Measurements from ENCODE around the gene RXFP2.

The RXFP2 gene

DNA sequence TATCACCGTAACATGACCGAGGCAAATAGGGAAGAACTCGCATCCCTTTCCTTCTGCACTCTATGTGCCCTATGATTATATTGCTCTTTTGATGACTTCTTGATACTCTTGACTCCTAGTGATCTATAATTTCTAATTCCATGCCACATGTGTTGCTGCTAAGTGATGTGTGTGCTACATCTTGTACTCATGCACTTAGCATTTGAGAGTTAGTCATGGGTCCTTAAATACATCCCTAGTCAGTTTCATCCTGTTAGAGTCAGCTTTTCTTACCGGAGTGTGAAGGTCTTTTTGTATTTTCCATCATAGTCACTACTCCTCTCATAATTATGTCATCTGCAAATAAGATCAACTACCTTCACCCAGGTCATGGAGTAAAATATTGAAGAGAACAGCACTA is 30.2 kb downstream of the RXFP2 start:
- no peak for DNase-seq

- no peak for DNase-seq
Observed at GRCh38 chr13:31772231-31772630, 32.9 kb downstream of the RXFP2 start.

DNA sequence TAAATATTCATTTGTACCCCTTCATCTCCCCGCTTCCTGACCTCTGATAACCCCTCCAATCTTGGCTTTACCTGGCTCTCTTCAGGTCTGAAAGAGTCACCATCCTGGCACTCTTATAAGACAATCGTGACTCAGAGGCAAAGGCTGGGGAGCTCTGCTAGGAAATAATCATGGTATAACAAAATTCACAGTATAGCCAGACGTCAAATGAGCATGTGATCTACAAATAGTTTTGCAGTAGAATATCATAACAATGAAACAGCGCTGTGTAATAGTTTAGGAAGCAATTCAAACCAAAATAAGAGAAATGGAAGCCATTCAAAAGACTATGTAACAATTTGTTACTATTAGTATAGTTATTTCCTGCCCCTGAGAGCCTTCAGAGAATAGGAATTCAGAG is 34.2 kb downstream of the RXFP2 start:
- DNase-seq: no peak

DNA sequence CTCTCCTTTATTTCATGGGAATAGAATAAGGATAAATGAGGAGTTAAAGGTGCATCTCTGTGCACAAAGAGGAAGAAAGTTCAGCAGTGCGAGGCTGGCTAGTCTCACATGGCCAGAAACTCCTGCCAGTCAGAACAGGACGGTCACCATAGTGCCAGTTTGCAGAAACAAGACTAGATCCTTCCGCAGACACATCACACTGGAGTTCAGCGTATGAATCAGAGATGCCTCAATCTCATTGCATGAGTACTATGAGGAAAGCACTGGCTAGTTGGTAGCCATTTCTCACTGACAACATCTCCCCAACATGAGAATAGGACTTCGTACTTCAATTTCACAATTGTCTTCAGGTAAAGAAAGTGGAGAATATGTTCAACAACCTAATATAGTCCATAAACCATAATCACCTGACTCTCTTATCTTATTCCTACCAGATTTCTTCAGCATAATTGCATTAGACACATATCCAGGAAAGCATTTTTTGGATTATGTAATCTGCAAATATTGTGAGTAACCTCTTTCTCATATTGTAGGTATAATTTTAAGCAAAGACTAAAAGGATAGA is 34.9 kb downstream of the RXFP2 start:
- no peak for DNase-seq

- no peak for DNase-seq
Observed at GRCh38 chr13:31775148-31775547, 35.8 kb downstream of the RXFP2 start.

DNA sequence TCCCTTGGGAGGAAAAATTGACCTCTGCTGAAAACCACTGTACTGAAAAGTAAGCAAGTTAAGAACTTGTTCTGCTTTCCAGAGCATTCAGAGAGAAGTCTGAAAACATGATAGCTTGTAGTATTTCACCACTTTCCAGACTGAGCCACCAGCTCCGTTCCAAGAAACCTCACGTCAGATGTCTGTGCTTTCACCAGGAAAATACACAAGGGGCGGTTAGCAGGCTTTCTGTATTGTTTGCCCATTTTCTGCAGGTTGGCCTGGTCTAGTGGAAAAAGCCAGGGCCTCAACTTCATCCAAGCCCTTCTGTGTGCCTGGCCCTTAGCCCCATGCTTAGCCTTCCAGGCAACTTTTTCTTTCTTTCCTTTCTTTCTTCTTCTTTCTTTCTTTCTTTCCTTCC is 36.4 kb downstream of the RXFP2 start:
- DNase-seq: no peak

DNA sequence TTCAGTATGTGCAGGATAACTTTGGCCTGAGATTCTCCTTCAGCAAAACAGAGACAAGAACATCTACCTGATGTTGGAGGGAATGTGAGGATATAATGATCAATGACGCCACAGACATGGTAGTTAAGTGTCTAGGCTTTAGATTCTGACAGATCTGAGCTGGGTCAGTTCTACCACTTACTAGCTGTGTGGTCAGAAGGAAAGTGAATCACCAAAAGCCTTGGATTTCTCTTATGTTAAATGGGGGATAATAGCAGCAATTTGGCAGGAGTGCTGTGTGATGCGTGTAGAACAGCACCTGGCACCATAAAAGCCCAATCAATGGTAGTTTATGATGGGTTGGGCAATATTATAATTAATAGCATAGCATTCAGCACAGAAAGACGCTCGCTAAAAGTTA is 41.7 kb downstream of the RXFP2 start:
- no peak for DNase-seq

- DNase-seq: no peak
Observed at GRCh38 chr13:31786011-31786410, 46.7 kb downstream of the RXFP2 start.

GRCh38 chr13:31790992-31791391 is 51.7 kb downstream of the RXFP2 start:
- no peak for DNase-seq

DNA sequence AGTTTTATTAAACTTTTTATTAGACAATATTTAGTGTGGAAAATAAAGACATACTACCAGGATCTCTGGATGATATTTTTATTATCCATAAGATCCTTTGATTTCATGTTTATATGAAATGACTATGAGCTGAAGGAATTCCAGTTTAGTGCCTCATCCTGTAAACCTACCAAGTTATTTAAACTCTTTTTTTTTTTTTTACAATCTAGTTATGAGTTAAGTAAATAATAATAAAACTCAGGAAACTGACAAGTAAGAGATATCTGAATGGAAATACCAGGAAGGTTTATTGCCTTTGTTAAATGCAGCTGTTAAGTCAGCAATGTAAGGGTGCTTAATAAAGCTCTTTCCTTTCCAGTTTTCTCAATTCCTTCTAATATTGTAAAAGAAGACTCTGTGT is 53.9 kb downstream of the RXFP2 start:
- DNase-seq: no peak

- DNase-seq: no peak
Observed at GRCh38 chr13:31794452-31794851, 55.1 kb downstream of the RXFP2 start.

DNA sequence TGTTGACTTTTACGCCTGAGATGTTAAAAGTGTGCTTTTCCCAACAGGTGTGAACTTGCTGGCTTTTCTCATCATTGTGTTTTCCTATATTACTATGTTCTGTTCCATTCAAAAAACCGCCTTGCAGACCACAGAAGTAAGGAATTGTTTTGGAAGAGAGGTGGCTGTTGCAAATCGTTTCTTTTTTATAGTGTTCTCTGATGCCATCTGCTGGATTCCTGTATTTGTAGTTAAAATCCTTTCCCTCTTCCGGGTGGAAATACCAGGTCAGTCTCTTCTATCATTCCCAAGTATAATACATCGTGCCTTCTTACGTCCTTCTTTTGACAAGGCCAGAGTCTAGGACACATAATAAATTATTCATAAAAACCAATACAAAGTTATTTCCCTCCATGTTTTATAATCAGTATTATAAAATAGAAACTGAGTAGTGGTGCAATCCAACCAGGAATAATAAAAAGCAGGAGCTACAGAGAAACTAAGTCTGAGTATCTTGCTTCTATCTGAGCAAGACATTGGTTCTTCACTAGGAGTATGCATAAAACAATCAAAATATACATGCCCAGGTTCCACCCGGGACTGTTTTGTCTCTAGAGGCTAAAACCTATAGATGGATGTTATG is 57.9 kb downstream of the RXFP2 start:
- peak; percentile 47 for DNase-seq

DNA sequence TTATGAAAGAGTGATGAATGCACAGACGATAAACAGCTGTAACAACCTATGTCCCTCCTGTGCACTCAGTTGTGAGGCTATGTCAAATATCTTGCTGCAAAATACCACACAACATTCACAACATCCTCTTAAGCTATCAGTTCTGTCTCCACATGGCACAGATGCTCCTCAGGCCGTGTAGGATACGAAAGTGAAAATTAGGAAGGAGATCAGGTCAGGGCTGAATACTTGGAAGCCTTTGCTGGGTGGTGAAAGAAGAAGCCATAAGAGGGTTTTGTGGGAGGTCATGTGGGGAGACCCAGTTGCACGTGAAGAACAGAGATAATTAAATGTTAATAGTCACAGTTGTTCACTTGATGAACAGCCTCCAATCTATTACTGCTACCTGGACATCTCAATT is 58.9 kb downstream of the RXFP2 start:
- DNase-seq: no peak

DNA sequence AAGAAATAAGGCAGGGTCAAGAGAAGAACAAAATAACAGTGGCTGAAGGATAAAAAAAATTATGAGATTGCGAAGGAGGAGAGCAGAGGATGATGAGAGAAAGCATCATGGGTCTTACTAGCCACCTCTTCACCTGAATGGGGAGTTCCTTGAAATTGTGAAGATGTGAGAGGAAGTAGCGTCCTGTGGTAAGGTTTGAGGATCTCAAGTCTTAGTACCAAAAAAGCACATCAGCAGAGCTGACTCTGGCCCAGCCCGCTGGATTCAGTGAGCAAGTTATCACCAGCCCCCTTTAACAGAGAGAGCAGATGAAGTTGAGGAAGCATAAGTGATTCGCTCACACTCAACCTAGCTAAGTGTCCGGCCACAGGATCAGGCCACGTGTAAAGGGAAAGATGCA is 61.8 kb downstream of the RXFP2 start:
- DNase-seq: no peak

GRCh38 chr13:31803311-31803710 is 64.0 kb downstream of the RXFP2 start:
- DNase-seq: peak; percentile 31

DNA sequence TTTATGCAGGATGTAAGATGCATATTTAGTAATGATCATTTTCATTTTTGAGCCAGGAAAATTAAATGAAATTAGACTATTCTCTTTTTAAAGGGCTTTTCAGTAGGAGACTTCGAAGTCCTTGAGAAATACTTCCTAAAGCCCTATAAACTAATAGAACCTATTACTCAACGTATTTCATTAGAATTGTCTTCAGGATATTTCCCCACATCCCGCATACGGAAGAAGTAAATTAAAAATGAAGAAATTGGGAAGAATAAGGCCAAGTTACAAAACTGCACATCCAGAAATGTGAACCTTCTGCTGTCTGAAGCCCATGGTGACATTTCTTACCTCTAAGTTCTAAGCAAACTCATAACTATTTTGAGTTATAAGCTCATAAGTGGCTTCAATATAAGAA is 66.5 kb downstream of the RXFP2 start:
- DNase-seq: no peak

- DNase-seq: peak; percentile 25
Observed at GRCh38 chr13:31807090-31807541, 67.8 kb downstream of the RXFP2 start.

DNA sequence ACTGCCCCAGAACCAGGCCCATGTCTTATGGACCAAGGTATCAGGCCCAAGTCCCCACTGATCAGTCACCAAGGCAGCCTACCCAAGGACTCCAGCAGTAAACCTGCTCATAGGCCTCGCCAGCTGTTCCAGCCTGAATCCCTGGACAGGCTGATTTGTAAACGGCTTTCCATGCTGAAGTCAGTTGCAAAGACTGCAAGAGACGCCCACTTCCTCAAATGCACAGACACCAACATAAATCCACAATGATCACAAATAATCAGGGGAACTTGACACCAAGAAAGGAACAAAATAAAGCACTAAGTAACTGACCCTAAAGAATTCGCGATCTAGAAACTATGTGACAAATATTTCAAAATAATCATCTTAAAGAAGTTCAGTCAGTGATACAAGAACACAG is 75.2 kb downstream of the RXFP2 start:
- DNase-seq: no peak

DNA sequence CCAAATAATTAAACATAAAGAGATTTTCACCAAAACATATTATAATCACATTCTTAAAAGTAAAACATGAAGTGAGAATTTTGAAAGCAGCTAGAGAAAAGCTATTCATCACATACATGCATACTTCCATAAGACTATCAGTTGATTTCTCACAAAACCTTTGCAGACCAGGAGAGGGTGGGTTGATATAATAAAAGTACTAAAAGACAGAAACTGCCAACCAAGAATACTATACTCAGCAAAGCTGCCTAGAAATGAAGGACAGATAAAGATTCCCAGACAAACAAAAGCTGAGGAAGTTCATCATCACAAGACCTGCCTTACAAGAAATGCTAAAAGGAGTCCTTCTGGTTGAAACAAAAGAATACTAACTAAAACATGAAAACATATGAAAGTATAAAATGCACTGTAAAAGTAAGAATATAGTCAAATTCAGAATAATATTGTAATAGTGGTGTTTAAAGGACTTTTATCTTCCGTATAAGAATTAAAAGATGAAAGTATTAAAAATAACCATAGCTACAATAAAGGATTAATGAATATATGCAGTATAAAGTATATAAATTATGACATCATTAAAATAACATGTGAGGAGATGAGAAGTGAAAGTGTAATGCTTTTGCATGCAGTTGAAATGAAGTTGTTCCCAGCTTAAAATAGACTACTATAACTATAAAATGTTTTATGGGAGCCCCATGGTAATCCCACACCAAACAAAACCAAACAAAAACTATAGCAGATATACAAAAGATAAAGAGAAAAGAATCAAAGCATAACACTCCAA is 76.2 kb downstream of the RXFP2 start:
- DNase-seq: no peak

GRCh38 chr13:31818236-31818635 is 78.9 kb downstream of the RXFP2 start:
- no peak for DNase-seq

- DNase-seq: peak; percentile 20
Observed at GRCh38 chr13:31824705-31825517, 85.6 kb downstream of the RXFP2 start.

DNA sequence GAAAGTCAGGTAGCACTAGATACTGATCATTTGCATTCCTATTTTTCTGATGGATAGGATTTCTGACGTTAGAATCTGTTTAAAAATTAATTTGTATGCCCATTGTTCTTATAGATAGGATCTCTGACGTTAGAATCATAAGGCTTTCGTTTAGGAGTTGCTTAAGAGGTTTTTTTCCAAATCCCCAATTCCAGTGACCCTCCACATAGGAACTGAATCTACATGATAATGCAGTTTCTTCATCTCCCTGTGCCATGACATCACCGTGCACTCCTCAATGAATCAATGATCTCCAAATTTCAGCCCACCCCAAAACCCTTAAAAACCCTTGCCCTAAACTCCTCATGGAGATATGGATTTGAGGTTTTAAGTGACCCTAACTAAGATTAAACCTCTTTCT is 87.2 kb downstream of the RXFP2 start:
- DNase-seq: no peak

DNA sequence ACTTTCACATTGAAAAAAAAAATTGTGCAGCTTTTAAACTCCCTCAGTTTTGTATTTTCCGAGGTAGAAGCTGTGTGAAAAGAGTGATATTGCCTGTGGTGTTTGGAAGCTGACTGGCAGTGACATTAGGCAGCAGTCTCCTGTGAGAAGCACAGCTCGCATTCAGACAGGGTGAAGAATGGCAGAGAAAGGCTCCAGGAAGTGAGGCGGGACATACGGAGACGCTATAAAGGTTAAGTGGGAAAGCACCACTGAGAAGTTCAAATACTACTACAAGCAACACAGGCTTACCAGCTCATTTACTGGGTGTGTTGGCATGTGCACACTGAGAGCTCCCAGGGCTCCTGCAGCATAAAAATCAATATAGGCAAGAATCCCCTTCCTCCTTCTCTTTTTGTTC is 88.4 kb downstream of the RXFP2 start:
- no peak for DNase-seq

DNA sequence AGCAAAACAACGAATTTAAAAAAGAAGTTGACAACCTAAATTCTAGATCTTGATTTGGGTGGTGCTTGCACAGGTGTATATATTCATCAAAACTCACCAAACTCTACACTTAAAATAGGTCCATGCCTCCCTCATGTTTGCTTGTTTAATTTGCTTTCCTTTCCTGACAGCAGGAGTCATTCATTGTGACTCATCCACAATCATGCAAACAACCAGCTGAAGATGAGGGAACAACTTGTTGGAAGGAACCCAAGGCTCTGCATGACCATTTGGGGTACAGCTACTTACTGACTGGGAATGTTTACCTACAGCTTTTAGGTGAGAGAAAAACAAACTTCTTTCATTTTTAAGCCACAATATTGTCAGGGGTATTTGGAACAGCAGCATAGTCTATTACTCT is 96.6 kb downstream of the RXFP2 start:
- no peak for DNase-seq
